GM21723 (cell line): ENCODE results near the gene LIN54.

ENCODE experiments used
- ATAC-seq: cut with Tn5 transposase; IDR thresholded peaks from one replicate; pipeline ENCODE4 v1.9.1; 2021; ENCODE audit warnings: mild to moderate bottlenecking, moderate library complexity; ENCODE audit not compliant: unreplicated experiment

The LIN54 gene

DNA sequence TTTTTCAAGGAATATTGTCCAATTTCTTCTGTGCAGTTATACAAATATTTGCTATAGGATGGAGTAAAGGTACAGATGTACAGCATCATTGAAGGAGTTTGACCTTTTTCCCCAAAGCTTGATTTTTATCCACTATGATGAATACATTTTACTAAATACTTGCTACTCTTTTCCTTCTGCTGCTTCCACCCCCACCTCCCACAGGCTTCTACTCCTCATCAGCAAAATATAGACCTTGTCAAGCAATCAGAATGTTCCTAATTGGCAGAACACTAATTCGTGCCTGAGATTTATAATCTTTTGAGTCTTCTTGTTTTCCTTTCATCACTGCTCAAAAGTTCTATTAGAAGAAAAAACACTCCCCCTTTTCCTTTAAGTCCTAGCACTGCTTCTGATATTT is 113.9 kb downstream of the LIN54 start:
- ATAC-seq = no peak

DNA sequence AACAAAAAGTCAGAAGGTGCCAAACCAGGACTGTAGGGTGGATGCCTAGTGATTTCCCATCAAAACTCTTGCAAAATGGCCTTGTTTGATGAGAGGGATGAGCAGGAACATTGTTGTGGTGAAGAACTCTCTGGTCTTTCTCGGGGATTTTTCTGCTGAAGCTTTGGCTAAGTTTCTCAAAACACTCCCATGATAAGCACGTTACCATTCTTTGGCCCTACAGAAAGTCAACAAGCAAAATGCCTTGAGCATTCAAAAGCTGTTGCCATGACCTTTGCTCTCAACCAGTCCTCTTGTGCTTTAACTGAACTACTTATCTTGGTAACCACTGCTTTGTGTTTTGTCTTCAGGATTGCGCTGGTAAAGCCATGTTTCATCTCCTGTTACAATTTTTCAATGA is 116.7 kb downstream of the LIN54 start:
- ATAC-seq = no peak

DNA sequence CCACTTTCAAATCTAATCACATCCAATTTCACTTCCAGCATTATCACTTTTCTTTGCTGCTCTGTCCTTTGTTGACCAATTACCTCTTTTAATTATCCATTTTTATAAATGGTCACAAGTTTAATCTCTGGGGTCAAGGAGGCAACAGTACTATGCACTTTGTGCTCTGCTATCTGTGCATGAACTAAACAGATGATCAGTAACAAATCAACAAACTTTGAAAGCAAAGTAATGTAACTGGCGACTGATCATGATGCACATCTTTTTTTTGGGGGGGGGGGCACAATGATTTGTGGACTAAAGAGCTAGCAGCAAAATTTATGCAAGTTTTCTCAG is 118.2 kb downstream of the LIN54 start:
- ATAC-seq = no peak

DNA sequence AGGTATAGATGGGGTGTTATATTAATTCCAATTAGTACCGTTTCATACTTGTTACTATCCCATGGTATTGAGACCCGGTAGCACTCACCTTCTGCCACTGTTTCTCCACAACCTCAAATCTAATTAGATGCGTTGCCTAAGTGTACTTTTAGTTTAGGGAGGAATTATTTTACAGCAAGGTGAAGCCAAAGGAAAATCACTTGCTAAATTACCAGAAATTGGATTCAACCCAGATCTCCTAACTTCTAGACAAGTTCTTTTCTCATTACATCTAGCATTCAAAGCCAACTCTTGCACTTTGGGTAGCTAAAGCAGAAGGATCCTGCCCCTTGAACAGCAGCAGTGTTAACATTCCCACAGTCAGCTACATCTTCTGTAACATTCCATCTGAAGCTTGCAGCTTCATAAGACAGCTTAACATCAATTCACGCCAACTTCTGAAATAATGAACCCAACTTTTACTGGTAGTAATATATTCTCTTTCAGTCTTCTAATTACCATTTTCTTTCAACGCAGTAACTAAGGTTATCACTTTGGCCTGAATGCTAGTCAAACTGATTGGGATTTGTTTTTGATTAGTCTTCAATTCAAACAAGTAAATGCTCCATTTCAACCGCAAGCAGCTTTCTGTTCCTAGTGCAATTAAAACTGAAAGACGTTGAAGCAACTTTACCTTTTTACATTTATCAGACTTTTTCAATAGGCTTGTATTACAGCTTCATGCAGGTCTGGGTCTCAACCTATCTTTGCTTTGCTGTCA is 118.7 kb downstream of the LIN54 start:
- peak; percentile 14 for ATAC-seq

DNA sequence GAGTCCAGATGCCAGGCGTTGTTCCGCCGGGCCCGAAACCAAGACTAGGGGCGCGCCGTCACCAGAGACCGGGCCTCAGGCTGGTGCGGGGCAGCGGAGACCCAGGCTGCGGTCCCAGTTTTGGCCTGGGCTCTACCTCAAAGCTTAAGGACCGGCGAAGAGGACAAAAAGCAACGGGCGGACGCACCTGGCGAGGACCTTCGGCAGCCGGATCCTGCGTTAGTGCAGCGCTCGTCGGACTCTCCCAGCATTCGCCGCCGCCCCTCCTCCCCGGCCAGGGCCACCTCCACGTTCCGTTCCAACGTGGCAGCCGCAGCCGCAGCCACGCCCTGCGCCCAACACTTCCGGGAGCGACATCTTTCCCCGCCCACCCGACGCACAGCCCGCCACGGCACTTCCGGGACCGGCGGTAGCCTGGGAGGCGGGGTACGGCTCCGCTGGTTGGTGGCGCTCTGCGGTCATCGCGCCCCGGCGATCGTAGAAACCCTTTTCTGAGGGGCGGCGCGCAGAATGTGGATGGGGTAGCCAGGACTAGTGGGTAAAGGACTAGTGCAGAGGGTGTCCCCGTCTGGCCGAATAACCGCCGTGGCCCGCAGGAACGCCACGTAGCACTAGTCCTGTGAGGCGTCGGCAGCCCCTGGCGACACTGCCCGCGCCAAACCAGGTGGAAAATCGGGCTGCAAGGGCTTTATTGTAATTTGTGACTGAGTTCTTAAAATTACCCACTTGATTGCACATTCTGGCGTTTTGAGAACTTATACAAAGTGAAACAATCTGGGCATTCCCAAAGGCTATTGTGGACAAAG is 119.5 kb downstream of the LIN54 start, which contains the start of gene SEC31A:
Gene SEC31A, minus strand, starts transcription at position 253 of the 806 bp plus-strand sequence. CDS start 9,217 bp downstream, outside the sequence.
- peak; percentile 92 for ATAC-seq

DNA sequence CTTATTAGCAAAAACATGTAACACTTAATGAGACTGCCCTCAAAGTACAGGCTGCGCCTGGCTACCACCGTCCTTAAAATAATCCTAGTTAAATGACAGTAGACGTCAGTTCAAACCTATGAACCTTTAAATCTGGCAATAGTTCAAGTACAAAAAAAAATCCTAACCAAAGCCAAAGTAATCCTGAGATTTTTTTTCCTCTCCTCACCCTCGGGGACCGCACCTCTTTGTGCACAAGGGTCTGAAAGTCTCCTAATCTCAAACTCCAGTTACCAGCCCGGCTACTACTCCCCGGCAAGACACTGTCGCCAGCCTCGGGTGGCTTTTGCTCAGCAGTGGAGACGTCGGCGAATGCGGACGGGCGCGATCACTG is 120.1 kb downstream of the LIN54 start:
- peak; percentile 1 for ATAC-seq

DNA sequence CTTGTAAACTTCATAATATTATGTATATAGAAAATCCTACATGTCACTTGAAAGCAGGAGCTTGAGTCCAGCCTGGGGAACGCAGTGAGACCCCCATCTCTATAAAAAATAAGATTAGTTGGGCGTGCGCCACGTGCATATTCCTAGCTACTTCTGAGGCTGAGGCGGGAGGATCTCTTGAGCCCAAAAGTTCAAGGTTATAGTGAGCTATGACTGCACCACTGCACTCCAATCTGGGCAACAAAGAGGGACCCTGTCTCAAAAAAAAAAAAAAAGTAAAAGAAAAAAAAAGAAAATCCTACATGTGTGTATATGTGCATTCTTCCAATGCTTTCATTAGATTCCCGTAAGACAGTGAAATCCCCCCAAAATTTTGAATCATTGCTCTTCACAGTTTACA is 121.3 kb downstream of the LIN54 start:
- no peak for ATAC-seq

DNA sequence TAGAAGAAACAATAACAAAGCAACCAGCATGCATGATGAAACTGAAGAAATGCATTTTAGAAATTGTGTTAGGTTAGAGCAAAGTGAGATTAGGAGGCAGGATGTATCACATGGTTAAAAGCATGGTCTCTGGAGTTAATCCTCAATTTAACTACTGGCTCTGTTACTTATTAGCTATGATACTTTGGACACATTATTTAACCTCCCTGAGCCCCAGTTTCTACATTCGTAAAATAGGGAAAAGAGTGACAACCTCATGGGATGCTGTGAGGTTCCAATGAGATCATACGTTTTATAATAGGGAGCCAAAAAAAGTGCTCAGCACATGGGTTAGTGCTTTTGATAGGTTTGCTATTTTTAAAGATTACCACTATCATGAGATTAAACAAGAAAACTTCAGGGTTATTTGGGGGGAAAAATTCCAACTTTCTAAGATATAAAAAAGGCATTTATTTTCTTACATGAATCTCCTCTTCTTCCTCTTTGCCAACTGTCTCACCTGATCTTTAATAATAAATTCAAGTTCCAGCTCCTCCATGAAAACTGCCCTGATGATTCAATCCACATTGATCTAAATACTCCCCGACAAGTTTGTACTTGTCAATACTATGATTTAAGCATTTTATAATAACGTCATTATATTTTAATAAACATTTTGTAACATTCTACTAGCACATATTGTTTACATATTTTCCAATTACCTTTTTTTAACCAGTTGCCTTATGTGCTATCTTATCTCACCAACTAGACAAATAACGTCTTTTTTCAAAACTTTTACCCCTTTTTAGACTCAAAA is 124.3 kb downstream of the LIN54 start:
- no peak for ATAC-seq

DNA sequence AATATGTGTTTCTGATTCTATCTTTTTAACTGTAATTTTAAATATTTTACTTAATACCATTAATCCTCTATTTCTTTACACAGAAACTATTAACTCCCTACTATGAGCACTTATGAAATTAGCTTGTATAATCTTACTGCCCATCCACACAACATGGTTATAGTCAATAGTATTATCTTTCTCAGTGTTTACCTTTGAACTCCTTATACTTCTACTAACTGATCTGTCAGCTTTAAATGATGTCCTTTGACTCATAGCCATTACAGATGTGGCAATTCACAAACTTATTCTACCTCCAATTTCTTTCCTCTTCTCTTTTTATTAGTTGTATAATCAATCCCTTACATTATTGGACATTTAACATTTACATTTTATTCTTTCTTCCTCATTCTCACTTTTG is 125.2 kb downstream of the LIN54 start:
- no peak for ATAC-seq
